ENCODE data around the gene MAP6. TPM values are rescaled to one million over a fixed set of nuclear protein-coding genes. Genes with fewer than 3 reads are reported as not detected.

Gene MAP6
- total RNA-seq, 1 experiment from 2014 or later, result 0.08 TPM

DNA sequence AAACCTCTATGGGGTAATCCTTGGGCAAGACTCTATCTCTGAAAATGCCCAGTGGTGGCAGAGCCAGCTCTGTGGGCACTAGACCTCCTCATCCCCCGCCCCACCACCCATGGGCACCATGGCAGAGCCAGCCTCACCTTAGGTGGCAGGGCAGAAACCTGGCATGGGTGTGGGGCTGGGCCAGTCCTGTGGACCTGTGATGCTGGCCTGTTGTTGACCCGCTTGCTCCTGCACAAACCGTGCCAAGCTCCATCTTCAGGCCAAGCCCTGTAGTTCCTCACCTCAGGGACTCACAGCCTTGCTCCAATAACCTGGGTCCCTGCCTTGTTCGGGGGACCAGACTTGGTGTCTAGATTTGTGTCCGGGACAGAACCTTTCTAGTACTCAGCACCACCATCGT lies 115.7 kb downstream of the MAP6 start:
- no peak for DNase-seq (ENCODE audit: low read depth, low spot score)
- in situ Hi-C loops (cut with HindIII; ENCODE audit: low pct_unique_long_range_greater_than_20kb, low sequenced_read_pairs), result no loop called here

DNA sequence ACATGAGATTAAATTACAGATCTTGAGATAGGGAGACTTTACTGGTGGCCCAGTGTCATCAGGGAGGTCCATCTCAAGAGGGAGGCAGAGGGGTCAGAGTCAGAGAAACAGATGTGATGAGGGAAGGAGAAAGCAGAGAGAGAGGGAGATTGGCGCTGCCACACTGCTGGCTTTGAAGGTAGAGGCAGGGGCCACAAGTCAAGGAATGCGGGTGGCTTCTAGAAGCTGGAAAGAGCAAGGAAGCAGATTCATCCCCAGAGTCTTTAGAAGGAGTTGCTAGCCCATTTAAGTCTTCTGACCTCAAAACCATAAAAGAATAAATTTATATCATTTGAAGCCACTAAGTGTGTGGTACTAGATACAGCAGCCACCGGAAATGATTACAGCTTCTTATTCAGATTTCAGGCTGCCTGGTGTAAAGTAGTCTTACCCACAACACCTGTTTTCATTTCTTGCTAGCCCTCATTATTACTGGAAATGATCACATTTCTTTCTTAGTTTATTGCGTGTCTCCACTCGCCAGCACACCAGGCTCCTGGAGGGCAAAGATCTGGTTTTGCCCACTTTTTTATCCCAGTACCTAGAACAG lies 119.4 kb downstream of the MAP6 start:
- no peak for DNase-seq (ENCODE audit: low read depth, low spot score)
- in situ Hi-C loops (cut with HindIII; ENCODE audit: low pct_unique_long_range_greater_than_20kb, low sequenced_read_pairs), result no loop called here

DNA sequence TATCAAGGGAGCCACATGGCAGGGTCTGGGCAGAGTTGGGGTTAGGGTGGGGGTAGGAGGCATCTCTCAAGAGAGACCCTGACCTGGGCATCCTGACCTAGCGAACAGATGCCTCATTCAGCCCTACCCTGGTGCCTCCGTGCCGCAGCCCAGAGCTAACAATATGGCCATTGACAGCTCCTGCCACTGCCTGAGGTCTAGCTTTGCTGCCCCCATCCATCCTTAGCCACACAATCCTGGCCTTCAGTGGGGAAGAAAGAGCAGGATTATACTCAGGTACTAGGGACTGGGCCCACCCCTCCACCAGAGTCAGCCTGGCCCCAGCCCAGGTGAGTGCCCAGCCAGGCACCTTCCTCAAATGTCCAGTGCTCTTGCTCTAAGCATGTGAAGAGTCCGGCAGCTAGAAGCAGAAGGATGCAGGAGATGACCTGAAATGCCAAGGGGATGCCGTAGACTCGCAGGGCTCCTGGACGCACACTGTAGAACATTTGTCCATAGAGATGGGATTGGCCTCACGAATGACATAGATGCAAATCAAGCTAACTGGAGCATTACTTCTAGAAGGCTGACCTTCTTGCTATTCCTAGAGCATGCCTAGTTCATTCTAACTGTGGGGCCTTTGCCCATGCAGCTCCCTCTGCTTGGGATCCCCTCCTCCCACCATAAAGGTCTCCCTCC lies 120.1 kb downstream of the MAP6 start:
- DNase-seq (ENCODE audit: low read depth, low spot score), result peak; percentile 95
- in situ Hi-C loops (cut with HindIII; ENCODE audit: low pct_unique_long_range_greater_than_20kb, low sequenced_read_pairs), result no loop called here

DNA sequence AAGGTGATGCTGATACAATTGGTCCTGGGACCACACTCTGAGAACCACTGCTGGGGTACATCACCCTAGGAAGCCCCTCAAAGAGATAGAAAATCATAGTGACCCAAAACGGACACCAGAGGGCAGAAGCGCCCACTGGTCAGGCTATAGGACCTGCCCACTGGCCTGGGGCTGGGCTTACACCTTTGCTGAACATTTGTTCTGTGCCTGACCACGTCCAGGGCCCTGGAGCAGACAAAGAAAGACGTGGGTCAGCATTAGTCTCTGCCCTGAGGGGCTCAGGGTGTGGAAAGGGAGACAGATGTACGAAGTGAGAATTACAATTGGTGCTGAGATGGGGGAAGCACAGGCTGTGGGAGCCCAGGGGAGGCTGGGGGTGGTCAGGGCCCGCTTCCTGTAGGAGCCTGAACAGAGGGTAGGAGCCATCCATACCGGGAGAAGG lies 121.2 kb downstream of the MAP6 start:
- peak; percentile 82 for DNase-seq (ENCODE audit: low read depth, low spot score)
- in situ Hi-C loops (cut with HindIII; ENCODE audit: low pct_unique_long_range_greater_than_20kb, low sequenced_read_pairs), result no loop called here

DNA sequence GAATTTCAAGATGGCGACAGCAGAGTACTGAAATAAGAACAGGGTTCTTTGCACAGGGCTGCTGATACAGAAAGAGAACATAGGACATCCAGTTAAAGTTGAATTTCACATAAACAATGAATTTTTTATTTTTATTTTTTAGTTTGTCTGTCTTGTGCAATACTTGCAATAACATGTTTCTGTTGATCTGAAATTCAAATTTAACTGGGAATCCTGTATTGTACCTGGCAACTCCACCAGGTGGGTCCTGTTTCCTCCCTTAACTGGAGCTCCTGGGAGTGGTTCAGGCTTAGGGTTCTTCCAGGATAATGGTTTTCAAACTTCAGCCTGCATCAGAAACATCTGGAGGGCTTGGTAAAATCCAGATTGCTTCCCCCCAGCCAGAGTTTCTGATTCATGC lies 121.7 kb downstream of the MAP6 start:
- no peak for DNase-seq (ENCODE audit: low read depth, low spot score)
- in situ Hi-C loops (cut with HindIII; ENCODE audit: low pct_unique_long_range_greater_than_20kb, low sequenced_read_pairs), result no loop called here

DNA sequence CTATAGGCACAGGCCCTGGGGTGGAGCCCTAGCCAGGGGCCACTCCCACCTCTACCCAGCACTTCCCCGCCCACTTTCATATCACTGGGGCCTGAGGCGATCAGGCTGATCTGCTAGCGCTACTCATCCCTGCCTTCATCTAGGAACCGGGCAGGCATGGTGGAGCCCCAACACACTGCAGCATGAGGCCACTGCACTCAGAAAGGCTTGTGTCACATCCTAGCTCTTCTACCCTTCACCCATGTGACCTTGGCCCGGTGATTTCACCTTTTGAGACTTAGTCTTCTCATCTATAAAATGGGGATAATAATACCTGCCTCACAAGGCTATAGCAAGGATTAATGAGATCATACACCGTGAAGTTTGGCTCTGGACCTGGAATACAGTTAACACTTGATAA lies 125.0 kb downstream of the MAP6 start:
- in situ Hi-C loops (cut with HindIII; ENCODE audit: low pct_unique_long_range_greater_than_20kb, low sequenced_read_pairs), result no loop called here
- no peak for DNase-seq (ENCODE audit: low read depth, low spot score)

DNA sequence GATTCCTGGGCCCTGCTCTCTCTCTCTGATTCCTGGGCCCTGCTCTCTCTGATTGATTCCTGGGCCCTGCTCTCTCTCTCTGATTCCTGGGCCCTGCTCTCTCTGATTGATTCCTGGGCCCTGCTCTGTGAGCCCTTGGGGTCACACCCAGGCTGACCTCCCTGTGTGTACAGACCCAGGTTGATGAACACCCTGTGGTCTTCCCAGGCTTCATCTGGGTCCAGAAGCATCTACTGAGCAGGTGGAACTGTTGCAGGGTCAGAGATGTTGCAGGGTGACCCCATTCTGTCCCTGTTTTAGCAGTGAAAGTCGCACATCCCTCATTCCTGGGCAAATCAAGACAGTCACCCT lies 126.8 kb downstream of the MAP6 start:
- in situ Hi-C loops (cut with HindIII; ENCODE audit: low pct_unique_long_range_greater_than_20kb, low sequenced_read_pairs), result no loop called here
- no peak for DNase-seq (ENCODE audit: low read depth, low spot score)

DNA sequence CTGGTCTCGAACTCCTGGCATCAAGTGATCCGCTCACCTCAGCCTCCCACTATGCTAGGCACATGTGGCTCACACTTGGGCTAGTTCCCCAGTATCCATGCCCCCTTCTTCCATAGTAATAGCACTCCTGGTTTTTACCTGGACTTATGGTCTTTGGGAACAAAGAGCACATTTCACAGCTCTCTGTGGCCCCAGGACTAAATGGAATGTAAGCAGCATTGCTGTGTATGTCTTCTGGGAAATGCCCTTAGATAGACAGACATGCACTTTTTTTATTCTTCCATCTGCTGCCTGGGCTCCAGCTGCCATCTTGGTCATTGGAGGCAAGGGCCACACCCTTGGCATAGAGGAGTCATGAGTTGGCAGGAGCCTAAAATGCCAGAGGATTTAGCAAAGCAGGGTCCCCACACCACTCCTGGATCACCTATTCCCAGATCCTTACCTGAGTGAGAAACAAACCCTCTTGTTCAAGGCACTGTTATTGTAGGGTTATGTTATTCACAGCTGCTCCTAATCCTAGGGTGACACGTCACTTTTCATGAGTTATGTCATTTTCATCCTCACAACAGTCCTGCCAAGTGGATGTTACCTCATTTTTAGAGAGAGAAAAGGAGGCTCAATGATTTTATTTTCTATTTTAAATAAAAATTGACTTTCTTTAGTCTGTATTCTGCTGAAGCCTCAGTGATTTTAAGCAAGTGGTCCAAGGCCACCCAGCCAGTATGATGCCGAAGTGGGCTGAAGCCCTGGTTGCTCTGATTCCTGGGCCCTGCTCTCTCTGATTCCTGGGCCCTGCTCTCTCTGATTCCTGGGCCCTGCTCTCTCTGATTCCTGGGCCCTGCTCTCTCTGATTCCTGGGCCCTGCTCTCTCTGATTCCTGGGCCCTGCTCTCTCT lies 127.4 kb downstream of the MAP6 start:
- in situ Hi-C loops (cut with HindIII; ENCODE audit: low pct_unique_long_range_greater_than_20kb, low sequenced_read_pairs), result no loop called here
- DNase-seq (ENCODE audit: low read depth, low spot score), result no peak

DNA sequence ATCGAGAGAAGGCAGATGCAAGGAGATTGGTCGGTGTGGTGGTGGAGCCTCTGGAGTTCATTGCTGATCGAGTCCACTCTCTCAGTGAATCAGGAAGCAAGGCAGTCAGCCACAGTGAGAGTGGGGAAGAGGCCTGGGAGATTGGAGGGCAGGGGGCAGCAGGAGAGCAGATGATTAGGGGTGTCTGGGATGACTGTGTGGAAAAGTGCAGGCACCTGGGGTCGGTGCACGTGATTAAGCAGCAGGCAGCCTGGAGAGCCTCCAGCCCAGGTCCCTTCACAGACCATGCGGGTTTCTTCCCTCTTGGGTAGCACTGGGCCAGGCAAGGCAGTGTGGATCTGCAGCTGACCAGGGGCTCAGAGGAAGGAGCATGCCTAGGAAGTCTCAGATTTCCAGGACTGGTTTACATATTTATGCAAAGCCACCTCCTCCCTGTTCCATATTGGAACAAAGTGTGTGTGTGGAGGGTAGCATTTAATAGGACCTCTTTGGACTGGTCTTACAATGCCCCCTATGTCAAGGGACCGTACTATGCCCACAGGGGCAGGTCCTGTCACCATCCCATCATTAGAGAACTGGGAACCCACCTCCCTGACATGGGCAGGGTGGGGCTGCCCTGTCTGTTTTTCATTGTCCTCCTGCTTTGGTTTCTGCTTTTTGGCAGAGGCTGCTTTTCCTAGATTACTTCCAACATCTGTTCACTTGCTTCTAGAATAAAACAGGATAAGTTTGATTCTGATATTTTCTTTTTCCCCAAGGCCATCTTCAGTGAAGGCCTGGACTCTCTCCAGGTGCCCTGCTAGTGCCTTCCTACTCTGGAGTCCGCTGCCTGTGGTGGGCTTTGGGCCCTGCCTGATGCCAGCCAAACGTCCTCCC lies 129.1 kb downstream of the MAP6 start:
- in situ Hi-C loops (cut with HindIII; ENCODE audit: low pct_unique_long_range_greater_than_20kb, low sequenced_read_pairs), result no loop called here
- DNase-seq (ENCODE audit: low read depth, low spot score), result no peak

DNA sequence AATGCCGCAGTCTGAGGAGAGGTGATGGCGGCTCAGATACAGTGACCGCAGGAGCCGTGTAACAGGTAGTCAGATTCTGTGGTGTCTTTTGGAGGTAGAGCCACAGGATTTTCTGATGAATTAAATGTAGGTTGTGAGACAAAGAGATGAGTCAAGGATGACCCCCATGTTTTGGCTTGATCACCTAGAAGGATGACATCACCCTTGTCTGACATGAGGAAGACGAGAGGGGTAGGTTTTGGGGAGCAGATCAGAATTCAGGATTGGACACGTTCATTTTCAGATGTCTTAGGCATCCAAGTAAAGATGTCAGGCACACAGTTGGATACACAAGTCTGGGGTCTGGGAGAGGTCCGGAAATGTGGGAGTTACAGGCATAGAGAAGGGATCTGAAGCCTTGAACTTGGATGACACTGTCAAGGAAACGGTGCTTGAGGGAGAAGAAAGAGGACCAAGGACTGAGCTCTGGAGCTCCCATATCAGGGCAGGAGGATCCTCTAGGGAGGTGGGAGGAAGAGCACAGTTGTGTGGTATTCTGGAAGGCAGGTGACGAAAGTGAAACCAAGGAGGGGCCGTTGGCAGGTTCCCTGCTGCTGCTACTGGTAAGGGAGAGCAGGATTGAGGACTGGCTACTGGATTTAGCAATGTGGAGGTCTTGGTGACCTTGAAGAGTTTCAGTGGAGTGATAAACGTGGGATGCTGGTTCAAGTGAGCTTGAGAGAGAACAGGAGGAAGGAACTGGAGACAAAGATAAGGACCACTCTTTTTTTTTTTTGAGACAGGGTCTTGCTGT lies 130.5 kb downstream of the MAP6 start:
- in situ Hi-C loops (cut with HindIII; ENCODE audit: low pct_unique_long_range_greater_than_20kb, low sequenced_read_pairs), result no loop called here
- DNase-seq (ENCODE audit: low read depth, low spot score), result no peak

DNA sequence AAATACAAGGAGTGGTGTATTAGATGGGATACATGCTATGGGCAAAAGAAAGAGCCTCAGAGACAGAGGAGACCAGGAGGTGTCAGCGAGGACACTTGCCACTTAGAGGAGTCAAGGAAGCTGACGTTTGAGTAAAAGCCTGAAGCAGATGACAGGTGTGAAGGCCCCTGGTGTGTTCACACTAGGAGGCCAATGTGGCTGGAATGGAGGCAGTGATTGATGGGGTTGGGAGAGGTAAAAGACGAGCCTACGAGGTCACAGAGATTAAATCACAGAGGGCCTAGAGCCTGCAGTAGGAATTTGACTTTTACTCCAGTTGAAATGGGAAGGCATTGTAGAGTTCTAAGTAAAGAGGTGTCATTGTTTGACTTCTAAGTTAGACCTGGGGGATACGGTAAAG lies 131.1 kb downstream of the MAP6 start:
- in situ Hi-C loops (cut with HindIII; ENCODE audit: low pct_unique_long_range_greater_than_20kb, low sequenced_read_pairs), result no loop called here
- no peak for DNase-seq (ENCODE audit: low read depth, low spot score)

Small RNA genes within 50 kb of the gene (small RNA-seq; reads per million reads assigned to genes)
- 0 reads per million in 2 experiments for gene AP001922.4

Other genes starting within 250 kb of the MAP6 start
- gene KLHL35, start 235.8 kb downstream of the MAP6 start, total RNA-seq (2014; rRNA removed; shearing (Covaris generic)), result 0.08 and 0.24 TPM in 2 replicates
- 107 and 109 TPM in 2 replicates for gene GDPD5, start 143.1 kb downstream of the MAP6 start, total RNA-seq (2014; rRNA removed; shearing (Covaris generic))
- 21.5 and 21.6 TPM in 2 replicates for gene SERPINH1, start 106.8 kb downstream of the MAP6 start, total RNA-seq (2014; rRNA removed; shearing (Covaris generic))
- not detected in 2 replicates for gene MOGAT2, start 48.8 kb upstream of the MAP6 start, total RNA-seq (2014; rRNA removed; shearing (Covaris generic))
- 3.9 and 4.1 TPM in 2 replicates for gene DGAT2, start 99.7 kb upstream of the MAP6 start, total RNA-seq (2014; rRNA removed; shearing (Covaris generic))
- 18.3 and 19.2 TPM in 2 replicates for gene UVRAG, start 146.2 kb upstream of the MAP6 start, total RNA-seq (2014; rRNA removed; shearing (Covaris generic))